ENCODE results near the gene NYNRIN. TPM values are rescaled to one million over a fixed set of nuclear protein-coding genes. Genes with fewer than 3 reads are reported as not detected.

The NYNRIN gene
- total RNA-seq, 1 experiment from 2014 or later: 18.7 TPM

GRCh38 chr14:24377657-24378056 is 21.1 kb upstream of the NYNRIN start:
- Histone ChIP-seq H2BK20ac (ENCODE audit: low read depth, low read length, poor library complexity, severe bottlenecking) (no peak overlapping the region), H3K27ac (ENCODE audit: insufficient read length, low read depth, low read length) (no peak overlapping the region), H3K4me1 (ENCODE audit: insufficient read depth, low read length) (peaks cover 3% of the 10 kb centered on the region), H3T11ph (ENCODE audit: low read length) (no peak overlapping the region), H3K4ac (ENCODE audit: low read depth, low read length) (no peak overlapping the region), H2BK120ac (ENCODE audit: low read depth, low read length, poor library complexity, severe bottlenecking) (no peak overlapping the region), H2BK12ac (ENCODE audit: insufficient read length, low read depth, low read length) (no peak overlapping the region), H3K4me2 (ENCODE audit: insufficient read depth, insufficient read length, low read length) (no peak overlapping the region), H4K8ac (replicated peaks; ENCODE audit: insufficient read length, low read depth, low read length) (no peak overlapping the region), H2AK5ac (ENCODE audit: insufficient read length, low read length) (no peak overlapping the region), H3K23me2 (ENCODE audit: insufficient read length, low read depth, low read length, poor library complexity, severe bottlenecking) (no peaks in the 10 kb centered on the region), H2AFZ (ENCODE audit: low read length) (no peak overlapping the region), H3K9ac (ENCODE audit: extremely low read depth, insufficient read length, low read length) (no peak overlapping the region), H3K27me3 (ENCODE audit: insufficient read depth, low read length) (no peaks in the 10 kb centered on the region), H2BK15ac (ENCODE audit: low read depth, low read length) (no peak overlapping the region), H4K91ac (ENCODE audit: insufficient read length, low read depth, low read length) (no peak overlapping the region), H3K23ac (ENCODE audit: insufficient read length, low read depth, low read length) (no peak overlapping the region), H3K79me1 (ENCODE audit: insufficient read depth, low read depth, low read length, poor library complexity, severe bottlenecking) (no peaks in the 10 kb centered on the region), H3K18ac (ENCODE audit: insufficient read length, low read depth, low read length) (no peak overlapping the region), H4K5ac (ENCODE audit: insufficient read length, low read depth, low read length) (no peak overlapping the region), H2BK5ac (ENCODE audit: insufficient read length, low read length) (no peak overlapping the region), H3K56ac (ENCODE audit: insufficient read length, low read depth, low read length) (no peak overlapping the region), H3K9me3 (ENCODE audit: control insufficient read depth, low read depth, low read length) (no peaks in the 10 kb centered on the region), H3K79me2 (ENCODE audit: insufficient read depth, low read length) (no peaks in the 10 kb centered on the region), H4K20me1 (ENCODE audit: control insufficient read depth, insufficient read depth, insufficient read length) (no peaks in the 10 kb centered on the region), H3K14ac (ENCODE audit: insufficient read depth, low read length) (no peak overlapping the region)
- peak; percentile 73 for DNase-seq
- H3K4me3 Mint-ChIP-seq: no peak overlapping the region
- no peaks in the 10 kb centered on the region; the same call in 1 of the 2 replicates for H3K27me3 Mint-ChIP-seq (ENCODE audit: low read depth)
- TF ChIP-seq, protein P1, sequence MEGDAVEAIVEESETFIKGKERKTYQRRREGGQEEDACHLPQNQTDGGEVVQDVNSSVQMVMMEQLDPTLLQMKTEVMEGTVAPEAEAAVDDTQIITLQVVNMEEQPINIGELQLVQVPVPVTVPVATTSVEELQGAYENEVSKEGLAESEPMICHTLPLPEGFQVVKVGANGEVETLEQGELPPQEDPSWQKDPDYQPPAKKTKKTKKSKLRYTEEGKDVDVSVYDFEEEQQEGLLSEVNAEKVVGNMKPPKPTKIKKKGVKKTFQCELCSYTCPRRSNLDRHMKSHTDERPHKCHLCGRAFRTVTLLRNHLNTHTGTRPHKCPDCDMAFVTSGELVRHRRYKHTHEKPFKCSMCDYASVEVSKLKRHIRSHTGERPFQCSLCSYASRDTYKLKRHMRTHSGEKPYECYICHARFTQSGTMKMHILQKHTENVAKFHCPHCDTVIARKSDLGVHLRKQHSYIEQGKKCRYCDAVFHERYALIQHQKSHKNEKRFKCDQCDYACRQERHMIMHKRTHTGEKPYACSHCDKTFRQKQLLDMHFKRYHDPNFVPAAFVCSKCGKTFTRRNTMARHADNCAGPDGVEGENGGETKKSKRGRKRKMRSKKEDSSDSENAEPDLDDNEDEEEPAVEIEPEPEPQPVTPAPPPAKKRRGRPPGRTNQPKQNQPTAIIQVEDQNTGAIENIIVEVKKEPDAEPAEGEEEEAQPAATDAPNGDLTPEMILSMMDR (conservative IDR thresholded peaks at IDR 0.05): no peak
- peaks cover 37 to 46% of the 10 kb centered on the region in 2 experiments for H3K4me1 Mint-ChIP-seq
- no peak overlapping the region for H3K27ac Mint-ChIP-seq
- WGBS (ENCODE audit: extremely low coverage, insufficient read length, low lambda C conversion rate): no CpG with 5 or more reads among the region's 2 CpGs
- H3K9me3 Mint-ChIP-seq: no peaks in the 10 kb centered on the region
- peaks cover 10 to 27% (median 17%) of the 10 kb centered on the region in 3 experiments for H3K36me3 Mint-ChIP-seq (ENCODE audit: insufficient read depth in 1 of 3, low read depth in 3 of 3)
